Right lobe of liver (tissue), 6 donors: ENCODE results near the gene CEP85L. TPM values are rescaled to one million over a fixed set of nuclear protein-coding genes. Genes with fewer than 3 reads are reported as not detected.

ENCODE experiments used
- ATAC-seq, 4 donors: fragments of 200-7000 bp; cut with Tn5 transposase; one replicate each; pipeline ENCODE4 v1.9.1; 2020; ENCODE audit warnings: mild to moderate bottlenecking in 4 of 4, moderate library complexity in 4 of 4
- DNase-seq, 3 donors: peaks; one replicate each; pipeline ENCODE4 v3.0.0-alpha.2; 2020
- H3K27ac ChIP-seq, 3 donors: fragments of 200-600 bp; one replicate each; pipeline ENCODE4 v1.8.0; 2022
- H3K27me3 ChIP-seq, 2 donors: fragments of 200-600 bp; one replicate each; pipeline ENCODE4 v1.8.0; 2022
- H3K36me3 ChIP-seq, 4 donors: fragments of 200-600 bp; sonication (generic) in 1 of 4; one replicate each; pipeline versions ENCODE4 v1.5.1 to v1.8.0; 2017 to 2022; ENCODE audit warnings: control low read depth in 1 of 4
- H3K4me1 ChIP-seq, 4 donors: fragments of 200-600 bp; sonication (generic) in 1 of 4; one replicate each; pipeline versions ENCODE4 v1.5.1 to v1.8.0; 2017 to 2022; ENCODE audit warnings: control low read depth in 1 of 4
- H3K4me3 ChIP-seq, 3 donors: fragments of 200-600 bp; one replicate each; pipeline ENCODE4 v1.8.0; 2022
- H3K9me3 ChIP-seq, 4 donors: fragments of 200-600 bp; sonication (generic) in 1 of 4; one replicate each; pipeline versions ENCODE4 v1.5.1 to v1.8.0; 2017 to 2022; ENCODE audit warnings: control low read depth in 1 of 4
- CTCF ChIP-seq, 4 donors: fragments of 200-600 bp in 3 of 4; fragments of 450-650 bp in 1 of 4; IDR thresholded peaks; one replicate each; pipeline versions ENCODE4 v1.5.1 to v1.8.0; 2016 to 2022; ENCODE audit warnings: antibody characterized with exemption in 4 of 4, mild to moderate bottlenecking in 2 of 4
- POLR2A ChIP-seq: fragments of 450-650 bp; IDR thresholded peaks from one replicate; pipeline ENCODE4 v1.6.1; 2017; ENCODE audit warnings: antibody characterized with exemption, mild to moderate bottlenecking
- WGBS: methylation state at CpG from one replicate; pipeline ENCODE4 v1.1.6; 2018; ENCODE audit warnings: low coverage, low lambda C conversion rate; ENCODE audit not compliant: insufficient coverage; ENCODE audit errors: missing lambda C conversion rate; 5-methylcytosine and 5-hydroxymethylcytosine counted together
- intact Hi-C, 2 donors: fragments of 100-400 bp; cut with DNase I; formaldehyde crosslinking; loops; one replicate each; pipeline versions ENCODE4 v1.11.2 to v1.14.1; 2022
- total RNA-seq, 6 experiments: library from RNA; depleted of rRNA in 2 of 6; stranded (reverse); fragments of >200 nt in 2 of 6; fragmentation: NEBNext Ultra II Directional in 3 of 6; extraction: Animal tissue kit (Norgen Biotek cat#: 25700) in 3 of 6; gene quantifications; one replicate each; pipeline versions ENCODE4 v1.1.0 to v1.2.4, GENCODE V29; 2016 to 2023
- donor health status: DM: no; HTN: yes; CAD: no.
- donor health status: DM: no; HTN: no; CAD: no.
- donor health status: DM: no; HTN: no; CAD: no.
- donor health status: DM: no; HTN: yes; CAD: no.
- donor health status: DM: no; HTN: yes; CAD: no.

The CEP85L gene
- total RNA-seq, 6 experiments from 2014 or later = 2.9 to 8.7 (median 4.1) TPM

- Histone ChIP-seq H3K27ac (no peak overlapping the region), H3K36me3 (no peaks in the 10 kb centered on the region), H3K4me3 (no peak overlapping the region), H3K4me1 (no peaks in the 10 kb centered on the region), H3K9me3 (no peaks in the 10 kb centered on the region), H3K27me3 (no peaks in the 10 kb centered on the region)
- ATAC-seq (no peak), DNase-seq (no peak)
- intact Hi-C loops = no loop called here
- TF ChIP-seq POLR2A (no peak), CTCF (IDR thresholded peaks at IDR 0.05) (no peak)
Measured at GRCh38 chr6:118473266-118473665, 178.1 kb downstream of the CEP85L start.

DNA sequence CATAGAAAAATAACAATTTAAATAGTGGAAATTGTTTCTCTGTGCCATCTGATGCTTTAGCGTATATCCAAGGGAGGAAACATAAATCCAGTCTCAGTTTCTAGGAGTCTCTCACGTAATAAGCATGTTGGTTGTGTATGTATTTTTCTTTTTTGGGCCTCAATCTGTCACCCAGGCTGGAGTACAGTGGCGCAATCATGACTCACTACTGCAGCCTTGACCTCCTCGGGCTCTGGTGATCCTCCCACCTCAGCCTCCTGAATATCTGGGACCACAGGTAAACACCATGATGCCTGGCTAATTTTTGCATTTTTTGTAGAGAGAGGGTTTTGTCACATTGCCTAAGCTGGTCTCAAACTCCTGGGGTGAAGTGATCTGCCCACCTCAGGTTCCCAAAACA, 181.9 kb downstream of the CEP85L start:
- Histone ChIP-seq H3K36me3 (peaks cover 0 to 9% (median 0%) of the 10 kb centered on the region in 4 donors), H3K9me3 (no peaks in the 10 kb centered on the region), H3K27me3 (no peaks in the 10 kb centered on the region), H3K27ac (no peak overlapping the region), H3K4me1 (no peaks in the 10 kb centered on the region), H3K4me3 (no peak overlapping the region)
- ATAC-seq = peak in 3 of 4 donors; percentile 17 to 55 (median 53)
- 74% methylated on average over 4 of the region's 4 CpGs for WGBS
- TF ChIP-seq CTCF (IDR thresholded peaks at IDR 0.05) (no peak), POLR2A (no peak)
- DNase-seq = peak in 1 of 3 donors; percentile 21
- intact Hi-C loops = no loop called here

GRCh38 chr6:118468682-118469465, 182.5 kb downstream of the CEP85L start:
- Histone ChIP-seq H3K4me3 (no peak overlapping the region), H3K9me3 (no peaks in the 10 kb centered on the region), H3K4me1 (no peaks in the 10 kb centered on the region), H3K36me3 (peaks cover 0 to 9% (median 0%) of the 10 kb centered on the region in 4 donors), H3K27me3 (no peaks in the 10 kb centered on the region), H3K27ac (no peak overlapping the region)
- intact Hi-C loops = no loop called here
- no peak for TF ChIP-seq POLR2A
- TF ChIP-seq CTCF (IDR thresholded peaks at IDR 0.05) = no peak
- DNase-seq = peak in 1 of 3 donors; percentile 52
- peak; percentile 76 to 96 (median 94) for ATAC-seq
- WGBS = 30% methylated on average over 4 of the region's 4 CpGs

GRCh38 chr6:118467181-118467580, 184.2 kb downstream of the CEP85L start:
- Histone ChIP-seq H3K27me3 (no peaks in the 10 kb centered on the region), H3K36me3 (peaks cover 0 to 9% (median 0%) of the 10 kb centered on the region in 4 donors), H3K9me3 (no peaks in the 10 kb centered on the region), H3K4me3 (no peak overlapping the region), H3K27ac (no peak overlapping the region), H3K4me1 (no peaks in the 10 kb centered on the region)
- ATAC-seq (no peak), DNase-seq (no peak)
- intact Hi-C loops = no loop called here
- TF ChIP-seq POLR2A (no peak), CTCF (IDR thresholded peaks at IDR 0.05) (no peak)
